Calu3 (cell line): ENCODE measurements around the gene TSPAN8. TPM values are rescaled to one million over a fixed set of nuclear protein-coding genes. Genes with fewer than 3 reads are reported as not detected.
A peak's percentile ranks its signal among the peaks of the same experiment; 100 is the strongest.

Experiments used
- BruUV-seq: library from RNA; stranded (reverse); fragments of 400-500 nt; replicated peaks from 2 replicates; lab custom pipeline; 2021; lab: Mats Ljungman, UMichigan
- CTCF ChIA-PET: fragments of 300-600 bp; sonication (Branson Sonifier 250); formaldehyde crosslinking; loops from one replicate; lab custom pipeline; 2022; ENCODE audit warnings: antibody characterized with exemption; lab: Charles Lee
- DNase-seq: peaks from one replicate; pipeline ENCODE4 v3.0.0; 2022
- H3K27ac Mint-ChIP-seq: one replicate; pipeline ENCODE4 v1.8.0; 2022; ENCODE audit warnings: mixed read lengths; ENCODE audit not compliant: unreplicated experiment
- H3K27me3 Mint-ChIP-seq: one replicate; pipeline ENCODE4 v1.8.0; 2022; ENCODE audit warnings: mixed read lengths; ENCODE audit not compliant: unreplicated experiment
- H3K36me3 Mint-ChIP-seq: one replicate; pipeline ENCODE4 v1.8.0; 2022; ENCODE audit warnings: mild to moderate bottlenecking, moderate library complexity, mixed read lengths; ENCODE audit not compliant: insufficient read depth, unreplicated experiment
- H3K4me1 Mint-ChIP-seq: one replicate; pipeline ENCODE4 v1.8.0; 2022; ENCODE audit warnings: mild to moderate bottlenecking, low read depth, mixed read lengths; ENCODE audit not compliant: unreplicated experiment
- H3K4me3 Mint-ChIP-seq: one replicate; pipeline ENCODE4 v1.8.0; 2022; ENCODE audit warnings: mild to moderate bottlenecking, low read depth, moderate library complexity, mixed read lengths; ENCODE audit not compliant: unreplicated experiment
- H3K9me3 Mint-ChIP-seq: one replicate; pipeline ENCODE4 v1.8.0; 2022; ENCODE audit warnings: low read depth, mixed read lengths; ENCODE audit not compliant: unreplicated experiment
- intact Hi-C: fragments of 100-400 bp; cut with micrococcal nuclease; formaldehyde crosslinking; loops from one replicate; pipeline ENCODE4 v1.10.0; 2022; ENCODE audit not compliant: unreplicated experiment
- total RNA-seq: library from RNA; stranded (reverse); gene quantifications from 2 replicates; pipeline ENCODE4 v1.2.3, GENCODE V29; 2022
- TF ChIP-seq, protein P1 (sequence below): fragments of 200-600 bp; IDR thresholded peaks from one replicate; pipeline ENCODE4 v1.8.0; 2022; ENCODE audit warnings: antibody characterized with exemption; ENCODE audit not compliant: unreplicated experiment

TSPAN8 gene
- total RNA-seq, 1 experiment from 2014 or later: 289 TPM

DNA sequence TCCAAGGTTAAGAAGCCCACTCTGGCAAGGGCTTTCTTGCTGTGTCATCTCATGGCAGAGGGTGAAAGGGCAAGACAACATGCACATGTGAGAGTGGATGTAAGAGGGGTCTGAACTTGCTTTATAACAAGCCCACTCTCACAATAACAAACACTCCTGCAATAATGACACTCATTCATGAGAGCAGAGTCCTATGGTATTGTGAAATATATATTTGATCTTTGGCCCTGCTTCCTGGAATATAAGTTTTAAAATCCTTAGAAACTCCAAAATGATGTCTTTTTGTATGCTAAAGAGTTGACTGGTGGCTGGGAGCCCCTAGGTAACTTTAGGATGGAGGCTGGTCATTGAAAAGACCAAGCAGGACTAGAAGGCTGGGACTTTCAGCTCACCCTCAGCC lies 51.8 kb downstream of the TSPAN8 start:
- CTCF ChIA-PET: interaction anchor here (0.6 kb wide), 1 partner anchor 719 kb away, joined by 4 read pairs; no protein-coding TSS in a partner anchor
- H3K27me3 Mint-ChIP-seq: no peaks in the 10 kb centered on the region
- TF ChIP-seq, protein P1, sequence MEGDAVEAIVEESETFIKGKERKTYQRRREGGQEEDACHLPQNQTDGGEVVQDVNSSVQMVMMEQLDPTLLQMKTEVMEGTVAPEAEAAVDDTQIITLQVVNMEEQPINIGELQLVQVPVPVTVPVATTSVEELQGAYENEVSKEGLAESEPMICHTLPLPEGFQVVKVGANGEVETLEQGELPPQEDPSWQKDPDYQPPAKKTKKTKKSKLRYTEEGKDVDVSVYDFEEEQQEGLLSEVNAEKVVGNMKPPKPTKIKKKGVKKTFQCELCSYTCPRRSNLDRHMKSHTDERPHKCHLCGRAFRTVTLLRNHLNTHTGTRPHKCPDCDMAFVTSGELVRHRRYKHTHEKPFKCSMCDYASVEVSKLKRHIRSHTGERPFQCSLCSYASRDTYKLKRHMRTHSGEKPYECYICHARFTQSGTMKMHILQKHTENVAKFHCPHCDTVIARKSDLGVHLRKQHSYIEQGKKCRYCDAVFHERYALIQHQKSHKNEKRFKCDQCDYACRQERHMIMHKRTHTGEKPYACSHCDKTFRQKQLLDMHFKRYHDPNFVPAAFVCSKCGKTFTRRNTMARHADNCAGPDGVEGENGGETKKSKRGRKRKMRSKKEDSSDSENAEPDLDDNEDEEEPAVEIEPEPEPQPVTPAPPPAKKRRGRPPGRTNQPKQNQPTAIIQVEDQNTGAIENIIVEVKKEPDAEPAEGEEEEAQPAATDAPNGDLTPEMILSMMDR: no peak
- no peak overlapping the region for H3K27ac Mint-ChIP-seq
- no peaks in the 10 kb centered on the region for H3K36me3 Mint-ChIP-seq
- intact Hi-C loops: no loop called here
- H3K4me1 Mint-ChIP-seq: peaks cover 11% of the 10 kb centered on the region
- BruUV-seq: no TSS peak
- no peak overlapping the region for H3K4me3 Mint-ChIP-seq
- H3K9me3 Mint-ChIP-seq: no peaks in the 10 kb centered on the region
- no peak for DNase-seq

DNA sequence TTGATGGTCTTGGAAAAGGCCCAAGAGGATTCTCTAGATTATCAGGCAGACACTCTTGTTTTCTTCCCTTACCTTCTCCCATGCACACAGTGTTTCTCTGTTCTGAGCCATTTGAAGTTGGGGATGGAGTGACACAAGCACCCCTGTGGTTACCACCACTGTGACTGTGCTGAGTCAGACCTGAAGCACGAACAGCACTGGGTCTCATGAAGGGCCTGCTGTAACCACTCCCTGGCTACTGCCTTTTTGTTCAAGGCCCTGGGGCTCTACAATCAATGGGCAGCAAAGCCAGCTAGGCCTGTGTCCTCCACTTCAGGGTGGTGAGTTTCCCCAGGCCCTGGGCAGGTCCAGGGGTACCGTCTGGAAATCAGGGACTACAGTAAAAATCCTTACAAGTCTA lies 65.5 kb downstream of the TSPAN8 start:
- TF ChIP-seq, protein P1: no peak

DNA sequence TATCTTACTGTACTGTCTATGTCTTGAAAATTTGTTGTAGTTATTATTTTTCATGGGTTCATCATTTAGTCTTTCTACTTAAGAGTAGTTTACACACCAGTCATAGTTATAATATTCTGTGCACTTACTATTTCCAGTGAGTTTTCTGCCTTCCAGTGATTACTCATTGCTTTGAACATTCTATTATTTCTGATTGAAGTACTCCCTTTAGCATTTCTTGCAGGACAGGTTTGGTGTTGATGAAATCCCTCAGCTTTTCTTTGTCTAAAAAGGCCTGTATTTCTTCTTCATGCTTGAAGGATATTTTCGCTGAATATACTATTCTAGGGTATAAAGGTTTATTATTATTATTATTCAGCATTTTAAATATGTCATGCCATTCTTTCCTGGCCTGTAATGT lies 66.8 kb downstream of the TSPAN8 start:
- no peaks in the 10 kb centered on the region for H3K27me3 Mint-ChIP-seq
- CTCF ChIA-PET: no interaction called here
- intact Hi-C loops: no loop called here
- peak overlapping the region; percentile 13 for H3K27ac Mint-ChIP-seq
- DNase-seq: no peak
- H3K9me3 Mint-ChIP-seq: peaks cover 18% of the 10 kb centered on the region
- BruUV-seq: no TSS peak
- H3K36me3 Mint-ChIP-seq: no peaks in the 10 kb centered on the region
- TF ChIP-seq, protein P1: no peak
- peaks cover 35% of the 10 kb centered on the region for H3K4me1 Mint-ChIP-seq
- no peak overlapping the region for H3K4me3 Mint-ChIP-seq

More for the DNA sequence above, 65.5 kb downstream of the TSPAN8 start:
- H3K27ac Mint-ChIP-seq: no peak overlapping the region
- BruUV-seq: no TSS peak
- CTCF ChIA-PET: no interaction called here
- peak; percentile 37 for DNase-seq
- intact Hi-C loops: no loop called here
- no peaks in the 10 kb centered on the region for H3K36me3 Mint-ChIP-seq
- H3K4me3 Mint-ChIP-seq: no peak overlapping the region
- H3K4me1 Mint-ChIP-seq: peaks cover 27% of the 10 kb centered on the region
- no peaks in the 10 kb centered on the region for H3K27me3 Mint-ChIP-seq
- H3K9me3 Mint-ChIP-seq: peaks cover 18% of the 10 kb centered on the region

DNA sequence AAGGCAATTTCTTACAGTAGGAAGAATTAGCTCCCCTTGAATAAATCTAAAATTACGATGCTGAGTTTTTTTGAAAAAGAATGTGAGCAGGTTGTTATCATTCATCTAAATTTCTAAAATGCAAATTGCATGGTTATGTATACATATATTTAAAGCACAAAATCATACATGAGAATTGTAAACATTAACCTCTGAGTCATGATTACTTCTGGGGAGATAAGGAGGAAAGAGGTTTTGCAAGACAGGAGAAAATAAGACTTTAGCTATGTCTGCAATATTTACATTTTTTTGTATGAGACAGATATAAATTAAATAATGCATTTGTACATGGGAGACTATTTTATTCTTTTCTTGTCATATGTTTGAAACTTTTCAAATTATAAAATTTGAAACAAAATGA lies 72.2 kb downstream of the TSPAN8 start:
- Mint-ChIP-seq H3K27me3 (no peaks in the 10 kb centered on the region), H3K27ac (no peak overlapping the region), H3K9me3 (peaks cover 10% of the 10 kb centered on the region), H3K4me1 (peaks cover 26% of the 10 kb centered on the region), H3K36me3 (no peaks in the 10 kb centered on the region), H3K4me3 (no peak overlapping the region)
- TF ChIP-seq, protein P1: no peak
- BruUV-seq: no TSS peak
- intact Hi-C loops: no loop called here
- CTCF ChIA-PET: interaction anchor here (0.6 to 0.7 kb wide), 3 partner anchors 23 to 472 kb away, joined by 3 read pairs; no protein-coding TSS in a partner anchor
- DNase-seq: no peak
